Measurements from ENCODE around the gene PTGDR.

DNA sequence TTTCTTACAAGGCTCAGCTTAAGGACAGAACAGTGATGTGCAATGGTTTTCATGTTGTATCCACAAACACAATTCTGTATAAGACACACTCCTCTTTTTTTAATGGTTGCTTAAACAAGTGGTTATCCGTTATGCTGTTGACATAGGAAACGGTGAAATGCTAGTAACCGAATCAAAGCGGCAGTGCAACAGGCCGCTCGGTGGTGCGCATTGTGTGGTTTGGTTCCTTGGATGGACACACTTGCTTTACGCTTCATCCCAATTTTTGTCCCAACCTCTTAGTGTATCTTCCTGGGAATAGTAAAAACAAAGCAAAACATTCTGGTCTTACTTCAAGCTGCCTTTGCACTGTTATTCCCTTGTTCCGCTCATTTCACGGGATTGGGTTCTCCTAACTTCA is 46.0 kb downstream of the PTGDR start:
- TF ChIP-seq, protein P1, sequence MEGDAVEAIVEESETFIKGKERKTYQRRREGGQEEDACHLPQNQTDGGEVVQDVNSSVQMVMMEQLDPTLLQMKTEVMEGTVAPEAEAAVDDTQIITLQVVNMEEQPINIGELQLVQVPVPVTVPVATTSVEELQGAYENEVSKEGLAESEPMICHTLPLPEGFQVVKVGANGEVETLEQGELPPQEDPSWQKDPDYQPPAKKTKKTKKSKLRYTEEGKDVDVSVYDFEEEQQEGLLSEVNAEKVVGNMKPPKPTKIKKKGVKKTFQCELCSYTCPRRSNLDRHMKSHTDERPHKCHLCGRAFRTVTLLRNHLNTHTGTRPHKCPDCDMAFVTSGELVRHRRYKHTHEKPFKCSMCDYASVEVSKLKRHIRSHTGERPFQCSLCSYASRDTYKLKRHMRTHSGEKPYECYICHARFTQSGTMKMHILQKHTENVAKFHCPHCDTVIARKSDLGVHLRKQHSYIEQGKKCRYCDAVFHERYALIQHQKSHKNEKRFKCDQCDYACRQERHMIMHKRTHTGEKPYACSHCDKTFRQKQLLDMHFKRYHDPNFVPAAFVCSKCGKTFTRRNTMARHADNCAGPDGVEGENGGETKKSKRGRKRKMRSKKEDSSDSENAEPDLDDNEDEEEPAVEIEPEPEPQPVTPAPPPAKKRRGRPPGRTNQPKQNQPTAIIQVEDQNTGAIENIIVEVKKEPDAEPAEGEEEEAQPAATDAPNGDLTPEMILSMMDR (conservative IDR thresholded peaks at IDR 0.05 in 1 of 2, IDR thresholded peaks at IDR 0.05 in 1 of 2; ENCODE audit: low read depth in 1 of 2, low read length in 2 of 2): no peak
- no peak for TF ChIP-seq EZH2 (IDR thresholded peaks at IDR 0.05; ENCODE audit: low read length, missing control alignments)

Measured in fibroblast of lung (primary cell).